ENCODE measurements around the gene OMA1. TPM values are rescaled to one million over a fixed set of nuclear protein-coding genes. Genes with fewer than 3 reads are reported as not detected.

OMA1 gene
- polyA plus RNA-seq, 1 of the 3 experiments (the other 2 are of a cell fraction), result 6.9 TPM

GRCh38 chr1:58585166-58585565 lies 38.6 kb upstream of the OMA1 start:
- H3K4me3 ChIP-seq (ENCODE audit: low read depth in 2 of 2, low read length in 1 of 2), result no peak overlapping the region
- H2AFZ ChIP-seq (ENCODE audit: low read depth), result no peak overlapping the region
- no peaks in the 10 kb centered on the region for H3K36me3 ChIP-seq (replicated peaks in 1 of 2; ENCODE audit: control insufficient read depth in 1 of 2, insufficient read depth in 2 of 2, low read length in 1 of 2)
- no peaks in the 10 kb centered on the region for H4K20me1 ChIP-seq (ENCODE audit: insufficient read depth)
- no peaks in the 10 kb centered on the region for H3K9me3 ChIP-seq
- peaks cover 0 to 12% of the 10 kb centered on the region in 2 experiments; a peak in 2 of 4 replicates for H3K4me1 ChIP-seq (ENCODE audit: control insufficient read depth in 1 of 2, insufficient read depth in 2 of 2, low read depth in 1 of 2, low read length in 1 of 2)
- POLR2A ChIA-PET, result no interaction called here
- H3K9ac ChIP-seq, result peak overlapping the region; percentile 37; the same call in 1 of the 2 replicates
- no peaks in the 10 kb centered on the region for H3K9me2 ChIP-seq
- H3K79me2 ChIP-seq (ENCODE audit: insufficient read depth), result no peaks in the 10 kb centered on the region
- TF ChIP-seq TEAD4 (IDR thresholded peaks at IDR 0.05; ENCODE audit: borderline replicate concordance, insufficient read depth) (no peak), FOXM1 (IDR thresholded peaks at IDR 0.05; ENCODE audit: low read depth) (no peak), PBX3 (IDR thresholded peaks at IDR 0.05) (no peak), JUND (IDR thresholded peaks at IDR 0.05) (no peak)
- peak overlapping the region; percentile 48 to 85; a peak in 3 of 4 replicates for H3K27ac ChIP-seq (ENCODE audit: low read depth in 2 of 2, low read length in 1 of 2)
- no peaks in the 10 kb centered on the region for H3K27me3 ChIP-seq (ENCODE audit: insufficient read depth)
- DNase-seq, result no peak
- peaks cover 12% of the 10 kb centered on the region for H3F3A ChIP-seq (replicated peaks; ENCODE audit: insufficient read depth)
- peak overlapping the region; percentile 46 for H3K4me2 ChIP-seq
- CTCF ChIA-PET, result interaction anchor here (1.0 kb wide), 1 partner anchor 13 kb away, joined by 3 read pairs; no protein-coding TSS in a partner anchor
- 77% methylated on average over 2 of the region's 2 CpGs for WGBS (ENCODE audit: low lambda C conversion rate)

GRCh38 chr1:58584082-58584895 lies 37.8 kb upstream of the OMA1 start:
- CTCF ChIA-PET, result interaction anchor here (1.1 kb wide), 1 partner anchor 38 kb away, joined by 3 read pairs; the partner anchor contains the start of gene OMA1
- Histone ChIP-seq H2AFZ (ENCODE audit: low read depth) (peak overlapping the region; percentile 52; the same call in 1 of the 2 replicates), H3K27me3 (ENCODE audit: insufficient read depth) (no peaks in the 10 kb centered on the region), H3K4me1 (ENCODE audit: control insufficient read depth in 1 of 2, insufficient read depth in 2 of 2, low read depth in 1 of 2, low read length in 1 of 2) (peaks cover 0 to 12% of the 10 kb centered on the region in 2 experiments; a peak in 2 of 4 replicates), H3K9me3 (no peaks in the 10 kb centered on the region), H3K9me2 (no peaks in the 10 kb centered on the region), H4K20me1 (ENCODE audit: insufficient read depth) (no peaks in the 10 kb centered on the region), H3K27ac (ENCODE audit: low read depth in 2 of 2, low read length in 1 of 2) (peak overlapping the region; percentile 79 to 85), H3K36me3 (replicated peaks in 1 of 2; ENCODE audit: control insufficient read depth in 1 of 2, insufficient read depth in 2 of 2, low read length in 1 of 2) (no peaks in the 10 kb centered on the region), H3K79me2 (ENCODE audit: insufficient read depth) (no peaks in the 10 kb centered on the region), H3F3A (replicated peaks; ENCODE audit: insufficient read depth) (peaks cover 12% of the 10 kb centered on the region), H3K4me3 (ENCODE audit: low read depth in 2 of 2, low read length in 1 of 2) (no peak overlapping the region), H3K4me2 (peak overlapping the region; percentile 46), H3K9ac (peak overlapping the region; percentile 37; the same call in 1 of the 2 replicates)
- POLR2A ChIA-PET, result no interaction called here
- DNase-seq, result no peak
- 31% methylated on average over 5 of the region's 8 CpGs for WGBS (ENCODE audit: low lambda C conversion rate)
- TF ChIP-seq TEAD4 (IDR thresholded peaks at IDR 0.05; ENCODE audit: borderline replicate concordance, insufficient read depth), result peak; percentile 88
- peak; percentile 33; the same call in 1 of the 2 replicates for TF ChIP-seq POLR2AphosphoS5 (IDR thresholded peaks at IDR 0.05; ENCODE audit: low read depth, low read length)
- TF ChIP-seq FOSL2 (IDR thresholded peaks at IDR 0.05; ENCODE audit: borderline replicate concordance, low read depth), result peak; percentile 94
- TF ChIP-seq MAX (IDR thresholded peaks at IDR 0.05; ENCODE audit: low read depth), result peak; percentile 50; the same call in 1 of the 2 replicates
- TF ChIP-seq EP300 (IDR thresholded peaks at IDR 0.05; ENCODE audit: borderline replicate concordance in 1 of 2, low read depth in 1 of 2, low read length in 1 of 2), result peak in 1 of 2 experiments; percentile 86; a peak in 2 of 4 replicates
- TF ChIP-seq MEF2A (IDR thresholded peaks at IDR 0.05; ENCODE audit: borderline replicate concordance, low read depth), result peak; percentile 49; the same call in 1 of the 2 replicates
- no peak for TF ChIP-seq RAD21 (IDR thresholded peaks at IDR 0.05; ENCODE audit: low read length)
- TF ChIP-seq JUND (IDR thresholded peaks at IDR 0.05), result peak; percentile 93
- peak; percentile 70; the same call in 1 of the 2 replicates for TF ChIP-seq FOXM1 (IDR thresholded peaks at IDR 0.05; ENCODE audit: low read depth)
- peak; percentile 63; the same call in 1 of the 2 replicates for TF ChIP-seq YY1 (IDR thresholded peaks at IDR 0.05; ENCODE audit: low read depth)
- TF ChIP-seq PBX3 (IDR thresholded peaks at IDR 0.05), result peak; percentile 79
- no peak for TF ChIP-seq USF2 (IDR thresholded peaks at IDR 0.05; ENCODE audit: borderline replicate concordance, low read depth, low read length)
- TF ChIP-seq RXRA (IDR thresholded peaks at IDR 0.05; ENCODE audit: borderline replicate concordance, low read depth), result peak; percentile 85
- peak; percentile 82 for TF ChIP-seq NFIC (IDR thresholded peaks at IDR 0.05; ENCODE audit: borderline replicate concordance)
- peak; percentile 92 for TF ChIP-seq TCF12 (IDR thresholded peaks at IDR 0.05)
- TF ChIP-seq REST (IDR thresholded peaks at IDR 0.05; ENCODE audit: low read depth, low read length), result 0 out of 2 replicates have a peak, but pooled peaks have one; percentile 57
